Loucy (cell line): ENCODE results near the gene RSPH10B2.
"Not testable (repeated sequence)": the region's sequence is repeated elsewhere in the genome, so short reads cannot be mapped to it uniquely, and the experiment has no call there.

Experiments
- CTCF ChIP-seq: fragments of 200-600 bp; sonication (generic); conservative IDR thresholded peaks from 2 replicates; pipeline ENCODE4 v1.5.1; 2014; ENCODE audit warnings: mild to moderate bottlenecking, antibody characterized with exemption, low read length
- EZH2phosphoT487 ChIP-seq: fragments of 200-600 bp; IDR thresholded peaks from 2 replicates; pipeline ENCODE4 v1.6.1; 2018; ENCODE audit warnings: antibody characterized with exemption, mild to moderate bottlenecking, moderate library complexity, borderline replicate concordance

- not testable (repeated sequence) for TF ChIP-seq CTCF, EZH2phosphoT487
These were observed 7.3 kb downstream of the RSPH10B2 start for GRCh38 chr7:6761186-6761585.
